Mucosa of descending colon (tissue), 3 donors: ENCODE data around the gene TOGARAM2. TPM values are rescaled to one million over a fixed set of nuclear protein-coding genes. Genes with fewer than 3 reads are reported as not detected.

ENCODE experiments used
- ATAC-seq: fragments of 200-7000 bp; cut with Tn5 transposase; one replicate; pipeline ENCODE4 v1.9.1; 2020; ENCODE audit warnings: mild to moderate bottlenecking, moderate library complexity
- DNase-seq, 3 donors: peaks; one replicate each; pipeline ENCODE4 v3.0.0-alpha.2; 2020
- H3K36me3 ChIP-seq: fragments of 200-600 bp; one replicate; pipeline ENCODE4 v1.8.0; 2021; ENCODE audit warnings: low read depth, mild to moderate bottlenecking
- H3K4me1 ChIP-seq: fragments of 200-600 bp; one replicate; pipeline ENCODE4 v1.8.0; 2021; ENCODE audit warnings: low read depth, mild to moderate bottlenecking
- H3K4me3 ChIP-seq: fragments of 200-600 bp; one replicate; pipeline ENCODE4 v1.8.0; 2021; ENCODE audit warnings: mild to moderate bottlenecking
- H3K9me3 ChIP-seq: fragments of 200-600 bp; one replicate; pipeline ENCODE4 v1.8.0; 2021; ENCODE audit warnings: mild to moderate bottlenecking
- intact Hi-C, 2 donors: fragments of 100-400 bp; cut with DNase I in 1 of 2; cut with micrococcal nuclease in 1 of 2; formaldehyde crosslinking; loops; one replicate each; pipeline versions ENCODE4 v1.11.0 to v1.11.1; 2022; cut with DNase I, micrococcal nuclease
- total RNA-seq, 3 donors: library from RNA; stranded (reverse); fragmentation: NEBNext Ultra II Directional in 2 of 3; extraction: Animal tissue kit (Norgen Biotek cat#: 25700) in 2 of 3; gene quantifications; one replicate each; pipeline versions ENCODE4 v1.2.1 to v1.2.4, GENCODE V29; 2021 to 2023
- TF ChIP-seq, protein P1 (sequence below): fragments of 200-600 bp; IDR thresholded peaks from one replicate; pipeline ENCODE4 v1.8.0; 2022; ENCODE audit warnings: antibody characterized with exemption, mild to moderate bottlenecking
- donor health status: DM: no; HTN: no; CAD: no; lungs with moderate emphysema.
- donor health status: DM: no; HTN: no; CAD: no.
- donor health status: DM: no; HTN: yes; CAD: no.

TOGARAM2 gene
- total RNA-seq, 3 donors from 2014 or later, result 0.58 to 3.2 (median 0.81) TPM

DNA sequence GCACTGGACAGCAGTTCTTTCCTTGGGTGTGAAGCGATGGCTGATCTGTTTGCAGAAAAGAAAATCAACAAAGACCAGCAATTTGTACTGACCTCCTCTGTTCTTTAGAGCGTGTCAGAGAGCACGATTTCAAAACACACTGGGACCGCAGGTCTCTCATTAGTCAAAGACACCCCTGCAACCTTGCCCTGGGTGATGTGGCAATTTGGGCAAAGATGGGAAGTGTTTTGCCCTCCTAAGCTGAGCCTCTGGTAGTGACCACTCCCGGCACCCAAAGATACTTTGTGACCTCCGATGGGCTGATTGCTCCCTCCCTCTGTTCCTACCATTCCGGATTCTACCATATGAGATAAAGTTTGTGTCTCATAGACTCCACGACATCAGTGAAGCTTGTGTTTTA, 115.9 kb downstream of the TOGARAM2 start:
- ATAC-seq, result no peak
- intact Hi-C loops, result no loop called here

DNA sequence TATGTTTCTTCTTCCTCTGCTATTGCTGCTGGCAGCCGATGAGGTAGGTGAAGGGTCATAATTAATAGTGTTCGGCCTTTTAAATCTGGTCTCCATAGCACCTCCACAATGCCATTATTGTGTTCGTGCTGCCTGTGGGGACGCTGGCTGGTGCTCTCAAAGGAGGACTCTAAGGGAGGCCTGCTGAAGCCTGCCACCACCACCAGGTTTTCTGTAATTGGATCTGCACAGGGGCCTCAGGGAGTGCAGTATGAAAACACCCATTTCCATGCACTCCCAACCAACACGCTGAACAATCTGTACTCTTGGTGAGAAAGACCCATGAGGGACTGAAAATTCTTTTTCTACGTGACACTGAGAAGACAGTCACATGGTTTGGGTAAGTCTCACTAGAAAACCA, 116.5 kb downstream of the TOGARAM2 start:
- Histone ChIP-seq H3K36me3 (no peaks in the 10 kb centered on the region), H3K4me3 (no peak overlapping the region), H3K4me1 (no peaks in the 10 kb centered on the region), H3K9me3 (no peaks in the 10 kb centered on the region)
- no peak for ATAC-seq
- TF ChIP-seq, protein P1, sequence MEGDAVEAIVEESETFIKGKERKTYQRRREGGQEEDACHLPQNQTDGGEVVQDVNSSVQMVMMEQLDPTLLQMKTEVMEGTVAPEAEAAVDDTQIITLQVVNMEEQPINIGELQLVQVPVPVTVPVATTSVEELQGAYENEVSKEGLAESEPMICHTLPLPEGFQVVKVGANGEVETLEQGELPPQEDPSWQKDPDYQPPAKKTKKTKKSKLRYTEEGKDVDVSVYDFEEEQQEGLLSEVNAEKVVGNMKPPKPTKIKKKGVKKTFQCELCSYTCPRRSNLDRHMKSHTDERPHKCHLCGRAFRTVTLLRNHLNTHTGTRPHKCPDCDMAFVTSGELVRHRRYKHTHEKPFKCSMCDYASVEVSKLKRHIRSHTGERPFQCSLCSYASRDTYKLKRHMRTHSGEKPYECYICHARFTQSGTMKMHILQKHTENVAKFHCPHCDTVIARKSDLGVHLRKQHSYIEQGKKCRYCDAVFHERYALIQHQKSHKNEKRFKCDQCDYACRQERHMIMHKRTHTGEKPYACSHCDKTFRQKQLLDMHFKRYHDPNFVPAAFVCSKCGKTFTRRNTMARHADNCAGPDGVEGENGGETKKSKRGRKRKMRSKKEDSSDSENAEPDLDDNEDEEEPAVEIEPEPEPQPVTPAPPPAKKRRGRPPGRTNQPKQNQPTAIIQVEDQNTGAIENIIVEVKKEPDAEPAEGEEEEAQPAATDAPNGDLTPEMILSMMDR, result no peak
- DNase-seq, result no peak
- intact Hi-C loops, result no loop called here

More for the DNA sequence above, 115.9 kb downstream of the TOGARAM2 start:
- no peaks in the 10 kb centered on the region for H3K4me1 ChIP-seq
- TF ChIP-seq, protein P1, result no peak
- DNase-seq, result no peak
- no peaks in the 10 kb centered on the region for H3K36me3 ChIP-seq
- H3K4me3 ChIP-seq, result no peak overlapping the region
- no peaks in the 10 kb centered on the region for H3K9me3 ChIP-seq

DNA sequence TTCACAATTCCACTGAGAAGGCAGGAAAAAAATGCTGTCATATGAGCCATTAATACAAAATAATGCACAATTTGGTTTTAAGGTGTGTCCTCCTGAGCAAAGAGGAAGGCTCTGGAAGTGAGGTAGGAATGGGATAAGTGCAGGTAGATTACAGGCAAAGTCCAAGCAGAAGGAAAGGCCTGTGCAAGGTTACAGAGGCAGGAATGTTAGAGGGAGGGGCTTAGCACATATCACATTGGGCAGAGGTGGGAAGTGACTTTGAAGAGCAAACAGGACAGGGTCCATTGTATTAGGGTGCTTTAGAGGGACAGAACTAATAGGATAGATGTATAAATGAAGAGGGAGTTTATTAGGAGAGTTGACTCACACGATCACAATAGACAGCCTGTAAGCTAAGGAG, 119.5 kb downstream of the TOGARAM2 start:
- intact Hi-C loops, result no loop called here
- H3K4me1 ChIP-seq, result no peaks in the 10 kb centered on the region
- no peak overlapping the region for H3K4me3 ChIP-seq
- H3K9me3 ChIP-seq, result no peaks in the 10 kb centered on the region
- ATAC-seq (no peak), DNase-seq (no peak)
- TF ChIP-seq, protein P1, result no peak
- no peaks in the 10 kb centered on the region for H3K36me3 ChIP-seq

Other genes starting within 250 kb of the TOGARAM2 start
- 100 to 1,000 TPM; 302 to 439 (median 308) TPM for gene PPP1CB, start 229.5 kb upstream of the TOGARAM2 start, total RNA-seq
- 1 to 10 TPM; 1.1 to 2.3 (median 1.2) TPM for gene SPDYA, start 170.5 kb upstream of the TOGARAM2 start, total RNA-seq
- 10 to 100 TPM in 1 of 3 donors, 1 to 10 TPM in 2; 9.4 to 12.4 (median 9.6) TPM for gene TRMT61B, start 111.0 kb upstream of the TOGARAM2 start, total RNA-seq
- gene WDR43, start 86.6 kb upstream of the TOGARAM2 start, total RNA-seq, result 10 to 100 TPM; 34.4 to 40.9 (median 37.6) TPM
- gene PCARE, start 93.2 kb downstream of the TOGARAM2 start, total RNA-seq, result not detected
- gene CLIP4, start 134.1 kb downstream of the TOGARAM2 start, total RNA-seq, result 10 to 100 TPM in 1 of 3 donors, 1 to 10 TPM in 2; 2.6 to 48.1 (median 8.3) TPM